Measurements from ENCODE around the gene S100P.

DNA sequence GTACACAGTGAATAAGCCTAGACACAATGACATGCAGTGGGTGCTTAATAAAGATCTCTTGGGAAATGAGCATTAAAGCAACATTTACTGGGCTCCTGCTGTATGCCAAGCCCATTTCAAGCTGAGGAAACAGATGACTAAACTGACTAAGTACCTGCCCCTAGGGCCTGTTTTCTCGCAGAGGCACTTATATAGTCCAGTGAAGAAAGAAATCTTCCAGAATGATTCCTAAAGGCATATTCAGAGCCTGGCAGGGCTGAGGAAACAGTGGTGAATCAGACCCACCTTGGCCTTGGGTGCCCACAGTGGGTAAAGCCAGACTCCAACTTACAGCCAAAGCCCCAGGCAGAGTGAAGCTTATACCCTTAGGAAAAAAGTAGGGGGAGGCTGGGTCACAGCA lies 22.0 kb upstream of the S100P start:
- no peak for TF ChIP-seq CTCF (IDR thresholded peaks at IDR 0.05)
- TF ChIP-seq EZH2 (IDR thresholded peaks at IDR 0.05): no peak
- TF ChIP-seq EZH2phosphoT487 (IDR thresholded peaks at IDR 0.05): no peak

Data from neural progenitor cell (in vitro differentiated cells).